A673 (cell line): ENCODE measurements around the gene RNF13. TPM values are rescaled to one million over a fixed set of nuclear protein-coding genes. Genes with fewer than 3 reads are reported as not detected.
A peak's percentile ranks its signal among the peaks of the same experiment; 100 is the strongest.

Source experiments
- BruUV-seq: library from RNA; stranded (reverse); fragments of 400-500 nt; replicated peaks from 2 replicates; lab custom pipeline; 2021; lab: Mats Ljungman, UMichigan
- CTCF ChIA-PET: fragments of 300-600 bp; sonication (Branson Sonifier 250); formaldehyde crosslinking; loops from one replicate; lab custom pipeline; 2022; ENCODE audit warnings: antibody characterized with exemption; lab: Charles Lee
- POLR2A ChIA-PET: fragments of 300-600 bp; sonication (Branson Sonifier 250); formaldehyde crosslinking; loops from one replicate; lab custom pipeline; 2022; ENCODE audit warnings: antibody characterized with exemption; ENCODE audit not compliant: low non-redundant PET; lab: Charles Lee
- DNase-seq: peaks from one replicate; pipeline ENCODE4 v3.0.0-alpha.2; 2015; ENCODE audit warnings: low spot score
- H3K27ac ChIP-seq: fragments of 200-600 bp; sonication (generic); 2 replicates; pipeline ENCODE4 v1.5.1; 2016; ENCODE audit warnings: mixed run types, low read depth, mild to moderate bottlenecking, mixed read lengths, antibody characterized with exemption, low read length; ENCODE audit not compliant: poor library complexity, severe bottlenecking
- H3K27me3 ChIP-seq: fragments of 200-600 bp; sonication (generic); replicated peaks from 2 replicates; pipeline ENCODE4 v1.6.1; 2017; ENCODE audit warnings: mixed run types, low read depth, mild to moderate bottlenecking, mixed read lengths, antibody characterized with exemption, low read length; ENCODE audit not compliant: insufficient read depth, poor library complexity
- H3K36me3 ChIP-seq: fragments of 200-600 bp; sonication (generic); 2 replicates; pipeline ENCODE4 v1.6.1; 2016; ENCODE audit warnings: mixed run types, mild to moderate bottlenecking, mixed read lengths, antibody characterized with exemption, low read length; ENCODE audit not compliant: insufficient read depth, poor library complexity, severe bottlenecking
- H3K4me1 ChIP-seq: fragments of 200-600 bp; sonication (generic); 2 replicates; pipeline ENCODE4 v1.6.1; 2017; ENCODE audit warnings: mixed run types, mild to moderate bottlenecking, mixed read lengths, antibody characterized with exemption, low read length; ENCODE audit not compliant: insufficient read depth, poor library complexity, severe bottlenecking
- H3K4me3 ChIP-seq: fragments of 200-600 bp; sonication (generic); 2 replicates; pipeline ENCODE4 v1.5.1; 2016; ENCODE audit warnings: low read depth, mixed run types, mild to moderate bottlenecking, mixed read lengths, low read length; ENCODE audit not compliant: poor library complexity, severe bottlenecking
- H3K9me3 ChIP-seq: fragments of 200-600 bp; sonication (generic); 2 replicates; pipeline ENCODE4 v1.6.1; 2016; ENCODE audit warnings: mixed run types, low read depth, mild to moderate bottlenecking, mixed read lengths, antibody characterized with exemption, low read length; ENCODE audit not compliant: poor library complexity, severe bottlenecking
- CTCF ChIP-seq: fragments of 300-800, 200-600 bp; sonication (generic); conservative IDR thresholded peaks from 2 replicates; pipeline ENCODE4 v1.5.1; 2017; ENCODE audit warnings: low read depth, mild to moderate bottlenecking, antibody characterized with exemption, low read length, moderate library complexity, mixed read lengths
- EZH2 ChIP-seq: fragments of 200-600 bp; sonication (generic); IDR thresholded peaks from 2 replicates; pipeline ENCODE4 v1.6.1; 2017; ENCODE audit warnings: borderline replicate concordance, low read depth, mild to moderate bottlenecking, mixed read lengths, antibody characterized with exemption, low read length; ENCODE audit not compliant: poor library complexity, severe bottlenecking
- intact Hi-C: fragments of 100-400 bp; cut with micrococcal nuclease; formaldehyde crosslinking; loops from one replicate; pipeline ENCODE4 v1.10.0; 2022; ENCODE audit not compliant: unreplicated experiment
- total RNA-seq: library from RNA; stranded (reverse); gene quantifications from 2 replicates; pipeline ENCODE4 v1.2.3, GENCODE V29; 2021

RNF13 gene
- total RNA-seq, 1 experiment from 2014 or later = 21.7 TPM

- CTCF ChIA-PET = no interaction called here
- Histone ChIP-seq H3K4me1 (peaks cover 4% of the 10 kb centered on the region), H3K4me3 (no peak overlapping the region), H3K27ac (no peak overlapping the region), H3K36me3 (no peaks in the 10 kb centered on the region), H3K9me3 (no peaks in the 10 kb centered on the region), H3K27me3 (peaks cover 13% of the 10 kb centered on the region)
- DNase-seq = peak; percentile 86
- no peak for TF ChIP-seq CTCF
- no TSS peak for BruUV-seq
- intact Hi-C loops = no loop called here
- POLR2A ChIA-PET = no interaction called here
These were observed 47.9 kb downstream of the RNF13 start for GRCh38 chr3:149860881-149861280.

- no peak for DNase-seq
- Histone ChIP-seq H3K9me3 (peaks cover 7% of the 10 kb centered on the region), H3K27me3 (no peaks in the 10 kb centered on the region), H3K4me3 (no peak overlapping the region), H3K27ac (no peak overlapping the region), H3K4me1 (no peaks in the 10 kb centered on the region), H3K36me3 (no peaks in the 10 kb centered on the region)
- TF ChIP-seq EZH2 (no peak), CTCF (no peak)
- CTCF ChIA-PET = interaction anchor here (1.6 kb wide), 1 partner anchor 12 kb away, joined by 3 read pairs; no protein-coding TSS in a partner anchor
- POLR2A ChIA-PET = no interaction called here
- intact Hi-C loops = no loop called here
- no TSS peak for BruUV-seq
These were observed 54.5 kb downstream of the RNF13 start for GRCh38 chr3:149867563-149867962.

GRCh38 chr3:149871855-149872254 lies 58.8 kb downstream of the RNF13 start:
- no TSS peak for BruUV-seq
- Histone ChIP-seq H3K4me3 (no peak overlapping the region), H3K27ac (no peak overlapping the region), H3K27me3 (no peaks in the 10 kb centered on the region), H3K9me3 (peaks cover 7% of the 10 kb centered on the region), H3K36me3 (no peaks in the 10 kb centered on the region), H3K4me1 (no peaks in the 10 kb centered on the region)
- no peak for DNase-seq
- intact Hi-C loops = no loop called here
- no peak for TF ChIP-seq CTCF
- TF ChIP-seq EZH2 = no peak
- CTCF ChIA-PET = no interaction called here
- POLR2A ChIA-PET = no interaction called here
